Activated naive CD8-positive, alpha-beta T cell treated with anti-CD3 and anti-CD28 coated beads, Interleukin-2, amount 10 ng/mL, durations not matched to agents 7 days and 5 days (primary cell): ENCODE results near the gene CACNA1C. TPM values are rescaled to one million over a fixed set of nuclear protein-coding genes. Genes with fewer than 3 reads are reported as not detected.

Source experiments
- ATAC-seq: fragments of 150-1000 bp; cut with Tn5 transposase; one replicate; pipeline ENCODE4 v1.10.0; 2021; ENCODE audit warnings: low read depth, moderate library complexity
- POLR2A ChIA-PET: fragments of 350-600 bp; sonication (Branson Sonifier 250); formaldehyde crosslinking; loops from one replicate; lab custom pipeline; 2021; ENCODE audit warnings: antibody characterized with exemption; lab: Charles Lee
- DNase-seq: peaks from one replicate; pipeline ENCODE4 v3.0.0; 2021
- H3K27ac Mint-ChIP-seq: one replicate; pipeline ENCODE4 v1.8.0; 2022; ENCODE audit warnings: mild to moderate bottlenecking, mixed read lengths
- H3K27me3 Mint-ChIP-seq: one replicate; pipeline ENCODE4 v1.8.0; 2022; ENCODE audit warnings: mild to moderate bottlenecking, moderate library complexity, mixed read lengths
- H3K36me3 Mint-ChIP-seq: one replicate; pipeline ENCODE4 v1.8.0; 2021; ENCODE audit warnings: mild to moderate bottlenecking, mixed read lengths
- H3K4me1 Mint-ChIP-seq: one replicate; pipeline ENCODE4 v1.8.0; 2021; ENCODE audit warnings: mixed read lengths
- H3K4me3 Mint-ChIP-seq: one replicate; pipeline ENCODE4 v1.8.0; 2022; ENCODE audit warnings: mild to moderate bottlenecking, moderate library complexity, mixed read lengths
- H3K9me3 Mint-ChIP-seq: one replicate; pipeline ENCODE4 v1.8.0; 2021; ENCODE audit warnings: mixed read lengths
- total RNA-seq, 2 experiments: library from RNA; stranded (reverse); gene quantifications; one replicate each; pipeline ENCODE4 v1.2.3, GENCODE V29; 2021

CACNA1C gene
- total RNA-seq, 2 experiments from 2014 or later: 0.11 to 0.14 TPM

GRCh38 chr12:2049604-2050540, 2.9 kb upstream of the CACNA1C start:
- Mint-ChIP-seq H3K36me3 (no peaks in the 10 kb centered on the region), H3K27ac (no peak overlapping the region), H3K27me3 (peaks cover 62% of the 10 kb centered on the region), H3K4me1 (peaks cover 15% of the 10 kb centered on the region), H3K4me3 (peak overlapping the region; percentile 31), H3K9me3 (no peaks in the 10 kb centered on the region)
- POLR2A ChIA-PET: interaction anchor here (0.6 kb wide), 1 partner anchor 234 kb away, joined by 5 read pairs; no protein-coding TSS in a partner anchor
- DNase-seq: no peak
- no peak for ATAC-seq

- peaks cover 17% of the 10 kb centered on the region for H3K4me1 Mint-ChIP-seq
- ATAC-seq (no peak), DNase-seq (no peak)
- POLR2A ChIA-PET: no interaction called here
- H3K4me3 Mint-ChIP-seq: peak overlapping the region; percentile 45
- no peaks in the 10 kb centered on the region for H3K36me3 Mint-ChIP-seq
- no peaks in the 10 kb centered on the region for H3K9me3 Mint-ChIP-seq
- H3K27me3 Mint-ChIP-seq: peaks cover 77% of the 10 kb centered on the region
- H3K27ac Mint-ChIP-seq: no peak overlapping the region
These were observed 826 bp upstream of the CACNA1C start for GRCh38 chr12:2051700-2052621.

GRCh38 chr12:2053691-2054090, 904 bp downstream of the CACNA1C start:
- Mint-ChIP-seq H3K4me1 (peaks cover 17% of the 10 kb centered on the region), H3K4me3 (no peak overlapping the region), H3K9me3 (no peaks in the 10 kb centered on the region), H3K27ac (no peak overlapping the region), H3K36me3 (no peaks in the 10 kb centered on the region), H3K27me3 (peaks cover 77% of the 10 kb centered on the region)
- no peak for ATAC-seq
- DNase-seq: no peak
- POLR2A ChIA-PET: no interaction called here

GRCh38 chr12:2054091-2055018, 1.6 kb downstream of the CACNA1C start:
- ATAC-seq: no peak
- DNase-seq: no peak

GRCh38 chr12:2057041-2057794, 4.4 kb downstream of the CACNA1C start:
- H3K4me3 Mint-ChIP-seq: no peak overlapping the region
- no peak for ATAC-seq
- H3K9me3 Mint-ChIP-seq: no peaks in the 10 kb centered on the region
- peak; percentile 62 for DNase-seq
- H3K4me1 Mint-ChIP-seq: peaks cover 7% of the 10 kb centered on the region
- no peak overlapping the region for H3K27ac Mint-ChIP-seq
- no peaks in the 10 kb centered on the region for H3K36me3 Mint-ChIP-seq
- POLR2A ChIA-PET: no interaction called here
- peaks cover 52% of the 10 kb centered on the region for H3K27me3 Mint-ChIP-seq

More at GRCh38 chr12:2054091-2055018, 1.6 kb downstream of the CACNA1C start:
- no peaks in the 10 kb centered on the region for H3K9me3 Mint-ChIP-seq
- H3K36me3 Mint-ChIP-seq: no peaks in the 10 kb centered on the region
- no peak overlapping the region for H3K27ac Mint-ChIP-seq
- POLR2A ChIA-PET: no interaction called here
- H3K4me1 Mint-ChIP-seq: peaks cover 17% of the 10 kb centered on the region
- H3K27me3 Mint-ChIP-seq: peaks cover 72% of the 10 kb centered on the region
- H3K4me3 Mint-ChIP-seq: peak overlapping the region; percentile 28

- POLR2A ChIA-PET: no interaction called here
These were observed 5.1 kb downstream of the CACNA1C start for GRCh38 chr12:2057795-2058408.

GRCh38 chr12:2058837-2059236, 6.0 kb downstream of the CACNA1C start:
- H3K27ac Mint-ChIP-seq: no peak overlapping the region

More at GRCh38 chr12:2057795-2058408, 5.1 kb downstream of the CACNA1C start:
- no peak overlapping the region for H3K27ac Mint-ChIP-seq
- H3K4me1 Mint-ChIP-seq: peaks cover 7% of the 10 kb centered on the region
- H3K27me3 Mint-ChIP-seq: peaks cover 51% of the 10 kb centered on the region
- H3K4me3 Mint-ChIP-seq: no peak overlapping the region
- ATAC-seq: no peak
- H3K36me3 Mint-ChIP-seq: no peaks in the 10 kb centered on the region
- no peaks in the 10 kb centered on the region for H3K9me3 Mint-ChIP-seq
- no peak for DNase-seq

GRCh38 chr12:2061402-2061801, 8.6 kb downstream of the CACNA1C start:
- Mint-ChIP-seq H3K27ac (no peak overlapping the region), H3K27me3 (peaks cover 27% of the 10 kb centered on the region), H3K9me3 (peaks cover 1% of the 10 kb centered on the region), H3K4me1 (peaks cover 10% of the 10 kb centered on the region), H3K36me3 (no peaks in the 10 kb centered on the region), H3K4me3 (no peak overlapping the region)
- ATAC-seq (no peak), DNase-seq (no peak)
- POLR2A ChIA-PET: no interaction called here

More at GRCh38 chr12:2058837-2059236, 6.0 kb downstream of the CACNA1C start:
- POLR2A ChIA-PET: no interaction called here
- no peaks in the 10 kb centered on the region for H3K36me3 Mint-ChIP-seq
- peaks cover 48% of the 10 kb centered on the region for H3K27me3 Mint-ChIP-seq
- H3K4me1 Mint-ChIP-seq: peaks cover 7% of the 10 kb centered on the region
- no peaks in the 10 kb centered on the region for H3K9me3 Mint-ChIP-seq
- ATAC-seq (no peak), DNase-seq (no peak)
- H3K4me3 Mint-ChIP-seq: no peak overlapping the region

- POLR2A ChIA-PET: interaction anchor here (1.2 kb wide), 1 partner anchor 61 kb away, joined by 3 read pairs; no protein-coding TSS in a partner anchor
- no peaks in the 10 kb centered on the region for H3K36me3 Mint-ChIP-seq
- DNase-seq: peak; percentile 51
- peaks cover 2% of the 10 kb centered on the region for H3K9me3 Mint-ChIP-seq
- peaks cover 17% of the 10 kb centered on the region for H3K27me3 Mint-ChIP-seq
- H3K4me3 Mint-ChIP-seq: peak overlapping the region; percentile 62
- ATAC-seq: peak; percentile 88
- peak overlapping the region; percentile 83 for H3K27ac Mint-ChIP-seq
- peaks cover 10% of the 10 kb centered on the region for H3K4me1 Mint-ChIP-seq
These were observed 11.3 kb downstream of the CACNA1C start for GRCh38 chr12:2064071-2064507.

GRCh38 chr12:2068653-2069052, 15.9 kb downstream of the CACNA1C start:
- H3K4me3 Mint-ChIP-seq: no peak overlapping the region
- H3K4me1 Mint-ChIP-seq: peaks cover 9% of the 10 kb centered on the region
- no peak for DNase-seq
- peaks cover 2% of the 10 kb centered on the region for H3K36me3 Mint-ChIP-seq
- peaks cover 18% of the 10 kb centered on the region for H3K27me3 Mint-ChIP-seq
- H3K9me3 Mint-ChIP-seq: peaks cover 16% of the 10 kb centered on the region
- no peak overlapping the region for H3K27ac Mint-ChIP-seq
- POLR2A ChIA-PET: no interaction called here
- ATAC-seq: no peak

GRCh38 chr12:2070440-2071045, 17.8 kb downstream of the CACNA1C start:
- Mint-ChIP-seq H3K27ac (no peak overlapping the region), H3K27me3 (peaks cover 18% of the 10 kb centered on the region), H3K9me3 (peaks cover 16% of the 10 kb centered on the region), H3K4me3 (no peak overlapping the region), H3K36me3 (peaks cover 2% of the 10 kb centered on the region), H3K4me1 (no peaks in the 10 kb centered on the region)
- ATAC-seq: no peak
- POLR2A ChIA-PET: no interaction called here
- DNase-seq: no peak
